Upper lobe of left lung (tissue), 4 donors: ENCODE results near the gene NHLRC3.
"Not testable (repeated sequence)": the region's sequence is repeated elsewhere in the genome, so short reads cannot be mapped to it uniquely, and the experiment has no call there.

Experiments
- POLR2AphosphoS5 ChIP-seq, 2 donors: sonication (generic); formaldehyde crosslinking; IDR thresholded peaks; one replicate each; pipeline ENCODE4 v1.5.1; 2017; ENCODE audit warnings: antibody characterized with exemption in 2 of 2
- TF ChIP-seq, protein P1 (sequence below), 6 experiments: fragments of 450-650 bp in 4 of 6; fragments of 200-600 bp in 2 of 6; sonication (generic) in 2 of 6; IDR thresholded peaks; one replicate each; pipeline ENCODE4 v1.5.1; 2016 to 2019; ENCODE audit warnings: antibody characterized with exemption in 6 of 6

DNA sequence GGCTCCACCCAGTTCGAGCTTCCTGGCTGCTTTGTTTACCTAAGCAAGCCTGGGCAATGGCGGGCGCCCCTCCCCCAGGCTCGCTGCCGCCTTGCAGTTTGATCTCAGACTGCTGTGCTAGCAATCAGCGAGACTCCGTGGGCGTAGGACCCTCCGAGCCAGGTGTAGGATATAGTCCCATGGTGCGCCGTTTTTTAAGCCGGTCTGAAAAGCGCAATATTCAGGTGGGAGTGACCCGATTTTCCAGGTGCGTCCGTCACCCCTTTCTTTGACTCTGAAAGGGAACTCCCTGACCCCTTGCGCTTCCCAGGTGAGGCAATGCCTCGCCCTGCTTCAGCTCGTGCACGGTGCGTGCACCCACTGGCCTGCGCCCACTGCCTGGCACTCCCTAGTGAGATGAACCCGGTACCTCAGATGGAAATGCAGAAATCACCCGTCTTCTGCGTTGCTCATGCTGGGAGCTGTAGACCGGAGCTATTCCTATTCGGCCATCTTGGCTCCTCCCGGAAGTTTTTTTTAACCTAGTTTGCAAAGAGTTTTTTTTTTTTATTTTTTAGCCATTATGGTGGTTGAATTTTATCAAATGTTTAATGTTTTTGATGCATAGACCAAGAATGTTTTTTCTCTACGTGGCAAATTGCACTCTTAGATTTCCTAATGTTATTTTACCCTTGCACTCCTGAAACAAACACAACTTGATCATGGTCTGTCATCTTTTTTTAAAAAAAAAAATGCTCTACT is 31.7 kb upstream of the NHLRC3 start:
- TF ChIP-seq, protein P1, sequence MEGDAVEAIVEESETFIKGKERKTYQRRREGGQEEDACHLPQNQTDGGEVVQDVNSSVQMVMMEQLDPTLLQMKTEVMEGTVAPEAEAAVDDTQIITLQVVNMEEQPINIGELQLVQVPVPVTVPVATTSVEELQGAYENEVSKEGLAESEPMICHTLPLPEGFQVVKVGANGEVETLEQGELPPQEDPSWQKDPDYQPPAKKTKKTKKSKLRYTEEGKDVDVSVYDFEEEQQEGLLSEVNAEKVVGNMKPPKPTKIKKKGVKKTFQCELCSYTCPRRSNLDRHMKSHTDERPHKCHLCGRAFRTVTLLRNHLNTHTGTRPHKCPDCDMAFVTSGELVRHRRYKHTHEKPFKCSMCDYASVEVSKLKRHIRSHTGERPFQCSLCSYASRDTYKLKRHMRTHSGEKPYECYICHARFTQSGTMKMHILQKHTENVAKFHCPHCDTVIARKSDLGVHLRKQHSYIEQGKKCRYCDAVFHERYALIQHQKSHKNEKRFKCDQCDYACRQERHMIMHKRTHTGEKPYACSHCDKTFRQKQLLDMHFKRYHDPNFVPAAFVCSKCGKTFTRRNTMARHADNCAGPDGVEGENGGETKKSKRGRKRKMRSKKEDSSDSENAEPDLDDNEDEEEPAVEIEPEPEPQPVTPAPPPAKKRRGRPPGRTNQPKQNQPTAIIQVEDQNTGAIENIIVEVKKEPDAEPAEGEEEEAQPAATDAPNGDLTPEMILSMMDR (IDR thresholded peaks at IDR 0.05), result not testable (repeated sequence)
- TF ChIP-seq POLR2AphosphoS5 (IDR thresholded peaks at IDR 0.05), result not testable (repeated sequence)
